GM12801 (cell line): Measurements from ENCODE around the gene YTHDF1.

Source experiments
- TF ChIP-seq, protein P1 (sequence below): IDR thresholded peaks from one replicate; pipeline ENCODE4 v1.5.1; 2011; ENCODE audit warnings: control low read depth; ENCODE audit not compliant: insufficient read length; ENCODE audit errors: extremely low read depth

Gene YTHDF1

GRCh38 chr20:63156221-63156671 is 59.7 kb downstream of the YTHDF1 start:
- TF ChIP-seq, protein P1, sequence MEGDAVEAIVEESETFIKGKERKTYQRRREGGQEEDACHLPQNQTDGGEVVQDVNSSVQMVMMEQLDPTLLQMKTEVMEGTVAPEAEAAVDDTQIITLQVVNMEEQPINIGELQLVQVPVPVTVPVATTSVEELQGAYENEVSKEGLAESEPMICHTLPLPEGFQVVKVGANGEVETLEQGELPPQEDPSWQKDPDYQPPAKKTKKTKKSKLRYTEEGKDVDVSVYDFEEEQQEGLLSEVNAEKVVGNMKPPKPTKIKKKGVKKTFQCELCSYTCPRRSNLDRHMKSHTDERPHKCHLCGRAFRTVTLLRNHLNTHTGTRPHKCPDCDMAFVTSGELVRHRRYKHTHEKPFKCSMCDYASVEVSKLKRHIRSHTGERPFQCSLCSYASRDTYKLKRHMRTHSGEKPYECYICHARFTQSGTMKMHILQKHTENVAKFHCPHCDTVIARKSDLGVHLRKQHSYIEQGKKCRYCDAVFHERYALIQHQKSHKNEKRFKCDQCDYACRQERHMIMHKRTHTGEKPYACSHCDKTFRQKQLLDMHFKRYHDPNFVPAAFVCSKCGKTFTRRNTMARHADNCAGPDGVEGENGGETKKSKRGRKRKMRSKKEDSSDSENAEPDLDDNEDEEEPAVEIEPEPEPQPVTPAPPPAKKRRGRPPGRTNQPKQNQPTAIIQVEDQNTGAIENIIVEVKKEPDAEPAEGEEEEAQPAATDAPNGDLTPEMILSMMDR: no peak

- TF ChIP-seq, protein P1: no peak
Measured at GRCh38 chr20:63155266-63156165, 60.4 kb downstream of the YTHDF1 start.

DNA sequence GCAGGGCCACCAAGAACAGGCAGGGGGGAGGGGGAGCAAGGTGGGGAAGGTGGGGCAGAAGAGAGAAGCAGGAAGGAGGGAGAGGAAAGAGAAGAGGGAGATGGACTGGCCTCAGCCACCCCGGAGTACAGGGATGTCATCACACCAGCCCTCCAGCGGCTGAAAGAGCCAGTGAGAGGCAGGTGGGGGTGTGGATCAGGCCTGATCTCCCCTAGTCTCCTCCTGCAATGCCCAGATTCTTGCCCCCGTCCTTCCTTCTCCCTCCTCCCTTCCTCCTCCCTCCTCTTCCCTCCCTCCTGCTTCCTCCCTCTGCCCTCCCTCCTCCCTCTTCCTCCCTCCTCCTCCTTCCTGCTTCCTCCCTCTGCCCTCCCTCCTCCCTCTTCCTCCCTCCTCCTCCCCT is 61.5 kb downstream of the YTHDF1 start:
- TF ChIP-seq, protein P1: no peak

- TF ChIP-seq, protein P1: no peak
Measured at GRCh38 chr20:63153254-63154221, 62.4 kb downstream of the YTHDF1 start.

DNA sequence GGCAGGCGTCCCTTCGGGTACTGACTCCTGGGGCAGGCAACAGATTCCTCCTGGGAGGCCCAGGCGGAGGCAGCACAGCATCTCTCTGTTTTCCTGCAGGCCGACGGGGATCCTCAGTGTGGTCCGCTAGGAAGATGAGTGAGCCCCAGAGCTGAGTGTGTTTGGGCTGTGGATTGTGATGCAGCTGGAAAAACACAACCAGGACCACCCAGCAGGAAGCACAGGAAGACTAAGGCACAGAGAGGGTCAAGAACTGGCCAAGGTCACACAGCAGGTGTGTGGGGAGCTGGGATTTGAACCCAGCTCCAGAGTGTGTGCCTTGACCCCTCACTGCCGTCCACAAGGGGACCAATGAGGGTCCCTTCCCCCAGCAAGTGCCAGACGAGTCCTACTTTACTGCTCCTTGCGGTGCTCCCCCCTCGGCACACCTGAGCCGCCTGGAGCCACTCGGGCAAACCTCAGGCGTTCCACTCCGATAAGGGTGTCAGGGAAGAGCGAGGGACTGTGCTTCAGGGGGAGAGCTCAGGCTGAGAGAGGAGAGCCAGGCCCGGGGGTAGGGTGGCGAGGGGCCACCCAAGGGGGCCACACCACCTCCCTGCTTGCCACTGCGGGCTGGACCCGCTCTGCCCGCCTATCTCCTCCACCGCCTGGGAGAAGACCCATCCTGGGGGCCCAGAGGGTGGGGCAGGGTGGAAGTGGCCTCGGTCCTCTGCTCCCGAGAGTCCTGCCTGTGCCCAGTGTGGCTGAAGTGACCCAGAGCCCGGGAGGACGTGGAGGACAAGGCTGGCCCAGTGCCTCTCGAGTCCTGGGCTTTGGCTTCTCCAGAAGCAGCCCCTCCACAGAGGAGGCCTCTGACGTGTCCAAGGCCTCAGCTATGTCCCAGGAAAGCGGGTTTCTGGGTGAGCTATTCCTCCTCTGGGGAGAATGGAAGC is 63.3 kb downstream of the YTHDF1 start:
- TF ChIP-seq, protein P1: no peak

DNA sequence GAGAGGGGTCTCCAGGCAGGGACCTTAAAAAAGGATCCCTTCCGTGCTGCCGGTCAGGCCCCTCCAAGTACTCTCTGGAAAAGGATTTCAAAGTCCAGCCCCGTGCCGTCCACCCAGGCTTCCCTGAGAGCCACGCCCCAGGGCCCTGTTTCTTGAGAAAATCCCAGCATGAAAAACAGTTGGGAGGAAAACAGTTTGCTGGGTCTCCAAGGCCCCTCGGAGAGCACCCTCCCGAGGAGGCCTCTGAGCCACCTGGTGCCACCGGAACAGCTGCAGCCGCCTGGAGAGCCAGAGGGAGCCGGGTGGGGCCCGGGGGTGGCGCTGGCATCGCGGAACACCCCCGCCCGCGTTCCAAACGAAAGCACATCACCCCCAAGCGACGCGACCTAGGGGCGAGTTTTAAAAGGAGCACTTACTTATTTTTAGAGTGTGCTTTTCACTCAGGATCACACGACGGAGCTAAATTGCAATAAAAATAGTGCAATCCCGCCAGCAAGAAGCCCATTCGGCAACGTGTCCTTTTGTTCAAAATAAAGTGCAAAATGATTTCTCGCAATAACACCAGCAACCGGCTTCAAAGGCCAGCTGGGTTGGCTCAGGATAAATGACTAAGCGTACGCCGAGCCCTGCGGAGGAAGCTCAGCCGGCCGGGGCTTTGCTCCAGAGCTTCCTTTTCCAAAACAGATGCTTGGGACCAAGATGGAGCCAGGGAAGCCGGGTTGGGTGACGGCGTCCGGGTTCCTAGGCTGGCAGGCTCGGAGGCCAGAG is 64.2 kb downstream of the YTHDF1 start:
- TF ChIP-seq, protein P1: no peak
